ENCODE data around the gene GPS1.

Gene GPS1

DNA sequence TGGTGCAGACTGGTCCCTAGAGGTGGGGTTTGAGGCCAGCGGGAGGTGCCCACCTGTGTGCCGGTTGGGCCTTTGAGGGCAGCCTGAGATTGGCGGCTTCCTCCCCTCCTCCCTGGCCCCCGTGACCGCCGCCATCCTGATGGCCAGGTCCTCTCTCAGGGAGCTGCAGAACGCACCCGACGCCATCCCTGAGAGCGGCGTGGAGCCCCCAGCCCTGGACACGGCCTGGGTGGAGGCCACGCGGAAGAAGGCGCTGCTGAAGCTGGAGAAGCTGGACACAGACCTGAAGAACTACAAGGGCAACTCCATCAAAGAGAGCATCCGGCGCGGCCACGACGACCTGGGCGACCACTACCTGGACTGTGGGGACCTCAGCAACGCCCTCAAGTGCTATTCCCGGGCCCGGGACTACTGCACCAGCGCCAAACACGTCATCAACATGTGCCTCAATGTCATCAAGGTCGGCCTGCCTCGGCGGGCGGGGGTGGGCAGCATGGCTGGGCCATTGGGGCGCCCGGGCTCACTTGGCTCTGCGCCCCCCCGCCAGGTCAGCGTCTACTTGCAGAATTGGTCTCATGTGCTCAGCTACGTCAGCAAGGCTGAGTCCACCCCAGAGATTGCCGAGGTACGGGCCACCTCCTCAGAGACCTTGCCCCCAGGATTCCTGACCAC lies 2.8 kb downstream of the GPS1 start:
- Histone ChIP-seq H3K4me1 (ENCODE audit: insufficient read depth, low read length, severe bottlenecking) (peaks cover 27% of the 10 kb centered on the region), H3K27ac (ENCODE audit: low read depth, low read length, poor library complexity, severe bottlenecking) (no peak overlapping the region), H3K27me3 (ENCODE audit: insufficient read depth, low read length) (no peaks in the 10 kb centered on the region), H4K20me1 (ENCODE audit: insufficient read depth, low read length) (no peaks in the 10 kb centered on the region), H3K79me2 (ENCODE audit: insufficient read depth, low read length) (0 out of 2 replicates have a peak, but pooled peaks cover 4% of the 10 kb centered on the region), H3K9me2 (ENCODE audit: low read depth, low read length) (no peaks in the 10 kb centered on the region), H3K4me2 (ENCODE audit: low read length) (no peak overlapping the region), H3K4me3 (ENCODE audit: low read depth, low read length, poor library complexity, severe bottlenecking) (no peak overlapping the region), H3F3A (ENCODE audit: insufficient read depth, low read length) (no peaks in the 10 kb centered on the region), H3K9me3 (ENCODE audit: low read length) (no peaks in the 10 kb centered on the region), H3K36me3 (ENCODE audit: insufficient read depth, low read length) (peaks cover 61% of the 10 kb centered on the region), H3K9ac (ENCODE audit: low read length) (no peak overlapping the region), H2AFZ (ENCODE audit: low read length) (no peak overlapping the region)
- TF ChIP-seq EZH2 (IDR thresholded peaks at IDR 0.05; ENCODE audit: borderline replicate concordance, low read length), result no peak
- TF ChIP-seq, protein P1, sequence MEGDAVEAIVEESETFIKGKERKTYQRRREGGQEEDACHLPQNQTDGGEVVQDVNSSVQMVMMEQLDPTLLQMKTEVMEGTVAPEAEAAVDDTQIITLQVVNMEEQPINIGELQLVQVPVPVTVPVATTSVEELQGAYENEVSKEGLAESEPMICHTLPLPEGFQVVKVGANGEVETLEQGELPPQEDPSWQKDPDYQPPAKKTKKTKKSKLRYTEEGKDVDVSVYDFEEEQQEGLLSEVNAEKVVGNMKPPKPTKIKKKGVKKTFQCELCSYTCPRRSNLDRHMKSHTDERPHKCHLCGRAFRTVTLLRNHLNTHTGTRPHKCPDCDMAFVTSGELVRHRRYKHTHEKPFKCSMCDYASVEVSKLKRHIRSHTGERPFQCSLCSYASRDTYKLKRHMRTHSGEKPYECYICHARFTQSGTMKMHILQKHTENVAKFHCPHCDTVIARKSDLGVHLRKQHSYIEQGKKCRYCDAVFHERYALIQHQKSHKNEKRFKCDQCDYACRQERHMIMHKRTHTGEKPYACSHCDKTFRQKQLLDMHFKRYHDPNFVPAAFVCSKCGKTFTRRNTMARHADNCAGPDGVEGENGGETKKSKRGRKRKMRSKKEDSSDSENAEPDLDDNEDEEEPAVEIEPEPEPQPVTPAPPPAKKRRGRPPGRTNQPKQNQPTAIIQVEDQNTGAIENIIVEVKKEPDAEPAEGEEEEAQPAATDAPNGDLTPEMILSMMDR (IDR thresholded peaks at IDR 0.05; ENCODE audit: low read length), result no peak

DNA sequence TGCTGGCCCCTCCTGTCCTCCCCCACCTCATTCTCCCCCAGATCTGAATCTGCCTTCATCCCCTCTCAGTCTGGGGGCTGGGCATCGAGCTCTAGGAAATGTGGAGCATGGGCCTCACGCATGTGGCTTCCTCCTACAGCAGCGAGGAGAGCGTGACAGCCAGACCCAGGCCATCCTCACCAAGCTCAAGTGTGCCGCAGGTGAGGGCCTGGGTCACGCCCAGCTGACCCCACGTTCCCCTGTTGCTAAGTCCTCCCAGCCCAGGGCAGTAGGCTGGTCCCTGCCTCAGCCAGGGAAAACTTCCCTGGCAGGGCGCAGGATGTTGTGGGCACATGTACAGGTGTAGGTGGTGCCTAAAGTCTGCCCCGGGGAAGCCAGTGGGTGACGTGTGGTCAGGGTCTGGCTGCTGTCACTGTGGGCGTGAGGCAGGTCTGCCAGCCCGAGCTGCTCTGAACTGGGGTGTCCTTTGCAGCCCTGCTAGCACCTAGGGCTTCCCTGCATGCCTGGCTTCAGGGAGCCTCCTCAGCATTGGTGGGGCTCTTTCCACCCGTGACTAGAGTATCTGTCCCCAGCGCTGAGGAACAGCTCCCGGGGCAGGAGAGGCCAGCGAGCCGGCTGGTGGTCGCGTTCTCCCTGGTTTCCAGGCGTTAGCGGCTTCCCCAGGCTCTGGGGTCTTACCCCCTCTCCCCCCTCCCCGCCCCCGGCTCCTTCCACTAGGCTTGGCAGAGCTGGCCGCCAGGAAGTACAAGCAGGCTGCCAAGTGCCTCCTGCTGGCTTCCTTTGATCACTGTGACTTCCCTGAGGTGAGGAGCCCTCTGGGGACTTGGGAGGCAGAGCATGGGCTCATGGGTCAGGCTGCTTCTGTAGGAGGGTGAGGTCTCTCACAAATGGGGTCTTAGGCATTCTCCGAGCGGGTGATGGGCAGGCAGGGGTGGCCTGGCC lies 3.6 kb downstream of the GPS1 start:
- Histone ChIP-seq H3K4me2 (ENCODE audit: low read length) (no peak overlapping the region), H3K4me3 (ENCODE audit: low read depth, low read length, poor library complexity, severe bottlenecking) (no peak overlapping the region), H3K9me3 (ENCODE audit: low read length) (no peaks in the 10 kb centered on the region), H4K20me1 (ENCODE audit: insufficient read depth, low read length) (no peaks in the 10 kb centered on the region), H3K36me3 (ENCODE audit: insufficient read depth, low read length) (peaks cover 69% of the 10 kb centered on the region), H3K9me2 (ENCODE audit: low read depth, low read length) (no peaks in the 10 kb centered on the region), H3K27me3 (ENCODE audit: insufficient read depth, low read length) (no peaks in the 10 kb centered on the region), H3K4me1 (ENCODE audit: insufficient read depth, low read length, severe bottlenecking) (peaks cover 26% of the 10 kb centered on the region), H3K9ac (ENCODE audit: low read length) (no peak overlapping the region), H3F3A (ENCODE audit: insufficient read depth, low read length) (no peaks in the 10 kb centered on the region), H3K79me2 (ENCODE audit: insufficient read depth, low read length) (0 out of 2 replicates have a peak, but pooled peaks cover 4% of the 10 kb centered on the region), H3K27ac (ENCODE audit: low read depth, low read length, poor library complexity, severe bottlenecking) (no peak overlapping the region), H2AFZ (ENCODE audit: low read length) (no peak overlapping the region)
- TF ChIP-seq, protein P1 (IDR thresholded peaks at IDR 0.05; ENCODE audit: low read length), result no peak
- no peak for TF ChIP-seq EZH2 (IDR thresholded peaks at IDR 0.05; ENCODE audit: borderline replicate concordance, low read length)

DNA sequence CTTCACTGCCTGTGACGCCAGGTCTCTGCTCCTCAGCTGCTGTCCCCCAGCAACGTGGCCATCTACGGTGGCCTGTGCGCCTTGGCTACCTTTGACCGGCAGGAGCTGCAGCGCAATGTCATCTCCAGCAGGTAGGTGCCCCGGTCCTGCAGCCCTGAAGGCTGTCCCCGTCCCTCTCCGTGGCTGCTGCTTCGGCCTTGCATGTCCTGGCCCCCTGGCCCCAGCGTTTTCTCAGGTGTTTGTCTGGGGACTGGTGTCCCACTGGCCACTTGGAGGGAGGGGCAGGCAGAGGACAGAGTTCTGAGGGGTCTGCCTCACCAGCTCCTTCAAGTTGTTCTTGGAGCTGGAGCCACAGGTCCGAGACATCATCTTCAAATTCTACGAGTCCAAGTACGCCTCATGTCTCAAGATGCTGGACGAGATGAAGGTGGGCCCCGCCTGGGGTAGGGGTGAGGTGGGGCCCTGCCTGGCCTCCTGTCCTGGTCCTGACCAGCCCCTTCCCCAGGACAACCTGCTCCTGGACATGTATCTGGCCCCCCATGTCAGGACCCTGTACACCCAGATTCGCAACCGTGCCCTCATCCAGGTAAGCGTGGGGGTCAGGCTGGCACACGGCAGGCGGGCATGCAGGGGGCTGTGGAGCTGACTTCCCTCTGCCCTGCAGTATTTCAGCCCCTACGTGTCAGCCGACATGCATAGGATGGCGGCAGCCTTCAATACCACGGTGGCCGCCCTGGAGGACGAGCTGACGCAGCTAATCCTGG lies 4.4 kb downstream of the GPS1 start:
- Histone ChIP-seq H2AFZ (ENCODE audit: low read length) (no peak overlapping the region), H3K4me3 (ENCODE audit: low read depth, low read length, poor library complexity, severe bottlenecking) (no peak overlapping the region), H3F3A (ENCODE audit: insufficient read depth, low read length) (no peaks in the 10 kb centered on the region), H4K20me1 (ENCODE audit: insufficient read depth, low read length) (no peaks in the 10 kb centered on the region), H3K27ac (ENCODE audit: low read depth, low read length, poor library complexity, severe bottlenecking) (no peak overlapping the region), H3K4me1 (ENCODE audit: insufficient read depth, low read length, severe bottlenecking) (peaks cover 17% of the 10 kb centered on the region), H3K79me2 (ENCODE audit: insufficient read depth, low read length) (0 out of 2 replicates have a peak, but pooled peaks cover 4% of the 10 kb centered on the region), H3K36me3 (ENCODE audit: insufficient read depth, low read length) (peaks cover 78% of the 10 kb centered on the region), H3K9me3 (ENCODE audit: low read length) (no peaks in the 10 kb centered on the region), H3K27me3 (ENCODE audit: insufficient read depth, low read length) (no peaks in the 10 kb centered on the region), H3K4me2 (ENCODE audit: low read length) (no peak overlapping the region), H3K9me2 (ENCODE audit: low read depth, low read length) (no peaks in the 10 kb centered on the region), H3K9ac (ENCODE audit: low read length) (no peak overlapping the region)
- TF ChIP-seq EZH2 (IDR thresholded peaks at IDR 0.05; ENCODE audit: borderline replicate concordance, low read length), result no peak
- TF ChIP-seq, protein P1 (IDR thresholded peaks at IDR 0.05; ENCODE audit: low read length), result no peak
